PC-9 (cell line): ENCODE results near the gene ELP5. TPM values are rescaled to one million over a fixed set of nuclear protein-coding genes. Genes with fewer than 3 reads are reported as not detected.

ENCODE experiments used
- BruUV-seq: library from RNA; stranded (reverse); fragments of 400-500 nt; replicated peaks from 2 replicates; lab custom pipeline; 2021; lab: Mats Ljungman, UMichigan
- CTCF ChIA-PET: fragments of 300-600 bp; sonication (Branson Sonifier 250); formaldehyde crosslinking; loops from one replicate; lab custom pipeline; 2022; ENCODE audit warnings: antibody characterized with exemption; lab: Charles Lee
- POLR2A ChIA-PET: fragments of 300-600 bp; sonication (Branson Sonifier 250); formaldehyde crosslinking; loops from one replicate; lab custom pipeline; 2022; ENCODE audit warnings: antibody characterized with exemption; ENCODE audit not compliant: unreplicated experiment; lab: Charles Lee
- DNase-seq, 2 experiments: peaks; one replicate each; pipeline versions ENCODE4 v3.0.0 to v3.0.0-alpha.2; 2015 to 2022; ENCODE audit warnings: mixed read lengths in 1 of 2
- H2AFZ ChIP-seq: fragments of 200-600 bp; sonication (generic); 2 replicates; pipeline ENCODE4 v1.8.1; 2017; ENCODE audit warnings: antibody characterized with exemption
- H3F3A ChIP-seq: fragments of 200-600 bp; sonication (generic); 2 replicates; pipeline ENCODE4 v1.8.1; 2017; ENCODE audit warnings: antibody characterized with exemption, mild to moderate bottlenecking, low read depth; ENCODE audit not compliant: insufficient read depth
- H3K27ac ChIP-seq: fragments of 200-600 bp; sonication (generic); 2 replicates; pipeline ENCODE4 v1.6.1; 2016; ENCODE audit warnings: mixed run types
- H3K27me3 ChIP-seq: fragments of 200-600 bp; sonication (generic); 2 replicates; pipeline ENCODE4 v1.6.1; 2016; ENCODE audit warnings: low read depth, mixed run types; ENCODE audit not compliant: insufficient read depth
- H3K36me3 ChIP-seq: fragments of 200-600 bp; sonication (generic); 2 replicates; pipeline ENCODE4 v1.6.1; 2016; ENCODE audit warnings: low read depth, mixed run types
- H3K4me1 ChIP-seq: fragments of 200-600 bp; sonication (generic); replicated peaks from 2 replicates; pipeline ENCODE4 v1.6.1; 2016; ENCODE audit warnings: mixed run types; ENCODE audit not compliant: insufficient read depth
- H3K4me2 ChIP-seq: fragments of 200-600 bp; sonication (generic); 2 replicates; pipeline ENCODE4 v1.6.1; 2017; ENCODE audit warnings: mixed run types
- H3K4me3 ChIP-seq: fragments of 200-600 bp; sonication (generic); 2 replicates; pipeline ENCODE4 v1.6.1; 2016; ENCODE audit warnings: mixed run types
- H3K79me2 ChIP-seq: fragments of 200-600 bp; sonication (generic); 2 replicates; pipeline ENCODE4 v1.6.1; 2017; ENCODE audit warnings: low read depth, mixed run types
- H3K9me2 ChIP-seq: fragments of 200-600 bp; sonication (generic); 2 replicates; pipeline ENCODE4 v1.8.1; 2017; ENCODE audit warnings: mild to moderate bottlenecking; ENCODE audit not compliant: insufficient read depth
- H3K9me3 ChIP-seq: fragments of 200-600 bp; sonication (generic); 2 replicates; pipeline ENCODE4 v1.8.1; 2016; ENCODE audit warnings: low read depth; ENCODE audit not compliant: insufficient read depth
- H4K20me1 ChIP-seq: fragments of 200-600 bp; sonication (generic); 2 replicates; pipeline ENCODE4 v1.8.1; 2017; ENCODE audit not compliant: insufficient read depth
- CTCF ChIP-seq: fragments of 200-600 bp; sonication (generic); conservative IDR thresholded peaks from 2 replicates; pipeline ENCODE4 v1.6.1; 2017; ENCODE audit warnings: mixed run types, antibody characterized with exemption, mild to moderate bottlenecking, moderate library complexity
- EZH2 ChIP-seq: fragments of 200-600 bp; sonication (generic); IDR thresholded peaks from 2 replicates; pipeline ENCODE4 v1.8.0; 2017; ENCODE audit warnings: antibody characterized with exemption, low read depth
- intact Hi-C: fragments of 100-400 bp; cut with micrococcal nuclease; formaldehyde crosslinking; loops from one replicate; pipeline ENCODE4 v1.10.0; 2022; ENCODE audit not compliant: unreplicated experiment
- total RNA-seq: library from RNA; stranded (reverse); gene quantifications from 2 replicates; pipeline ENCODE4 v1.2.3, GENCODE V29; 2021

The ELP5 gene
- total RNA-seq, 1 experiment from 2014 or later, result 45.1 TPM

- peak within 1 kb of the TSS; percentile 84 for H2AFZ ChIP-seq
- H3K79me2 ChIP-seq, result peaks cover 34% of the 10 kb centered on the region
- ChIA-PET CTCF (interaction anchor here (0.5 to 2.2 kb wide), 5 partner anchors 19 to 234 kb away, joined by 3 to 30 read pairs (median 4); partner anchors contain the start of genes GABARAP and PHF23), POLR2A (interaction anchor here (0.5 to 1.1 kb wide), 14 partner anchors 10 to 258 kb away, joined by 3 to 11 read pairs (median 5); partner anchors contain the start of genes DVL2, GABARAP and PHF23)
- H3K4me1 ChIP-seq, result peaks cover 36% of the 10 kb centered on the region
- H3K4me3 ChIP-seq, result peak within 1 kb of the TSS; percentile 77
- H3K36me3 ChIP-seq, result peaks cover 31% of the 10 kb centered on the region
- intact Hi-C loops, result loop anchor here (5.0 kb wide), 1 partner anchor 87 kb away; the partner anchor contains the start of gene EIF5A
- no peaks in the 10 kb centered on the region for H3K27me3 ChIP-seq
- no peaks in the 10 kb centered on the region for H3K9me3 ChIP-seq
- H3K4me2 ChIP-seq, result peak within 1 kb of the TSS; percentile 89
- no peak for TF ChIP-seq CTCF
- TF ChIP-seq EZH2, result no peak
- peaks cover 48% of the 10 kb centered on the region for H3F3A ChIP-seq
- DNase-seq, result peak; percentile 95 to 98
- TSS peak; percentile 51 for BruUV-seq
- no peaks in the 10 kb centered on the region for H3K9me2 ChIP-seq
- H4K20me1 ChIP-seq, result peaks cover 36% of the 10 kb centered on the region
- H3K27ac ChIP-seq, result peak within 1 kb of the TSS; percentile 98
These were observed 32.0 kb upstream of the ELP5 start, which contains the start of the genes ACADVL and DLG4 for GRCh38 chr17:7219812-7220592. Gene ACADVL (plus strand): TSS chr17:7219938. CDS start chr17:7219985, 47 bp downstream. Gene DLG4 (minus strand): TSS chr17:7219836.

- no peaks in the 10 kb centered on the region for H3K27me3 ChIP-seq
- H4K20me1 ChIP-seq, result peaks cover 36% of the 10 kb centered on the region
- no peak overlapping the region for H2AFZ ChIP-seq
- ChIA-PET POLR2A (interaction anchor here (0.5 to 1.1 kb wide), 13 partner anchors 9 to 351 kb away, joined by 3 to 11 read pairs (median 4); partner anchors contain the start of genes DVL2, GABARAP and PHF23), CTCF (interaction anchor here (0.5 to 2.2 kb wide), 6 partner anchors 18 to 235 kb away, joined by 3 to 30 read pairs (median 4); partner anchors contain the start of genes GABARAP and PHF23)
- H3K4me2 ChIP-seq, result peak overlapping the region; percentile 89
- H3K9me3 ChIP-seq, result no peaks in the 10 kb centered on the region
- peaks cover 56% of the 10 kb centered on the region for H3F3A ChIP-seq
- DNase-seq, result peak; percentile 52 to 64
- peaks cover 34% of the 10 kb centered on the region for H3K79me2 ChIP-seq
- intact Hi-C loops, result loop anchor here (5.0 kb wide), 1 partner anchor 87 kb away; the partner anchor contains the start of gene EIF5A
- peak overlapping the region; percentile 98 for H3K27ac ChIP-seq
- H3K4me1 ChIP-seq, result peaks cover 33% of the 10 kb centered on the region
- no peaks in the 10 kb centered on the region for H3K9me2 ChIP-seq
- no peak for TF ChIP-seq EZH2
- TF ChIP-seq CTCF, result peak; percentile 68
- BruUV-seq, result no TSS peak
- peak overlapping the region; percentile 77 for H3K4me3 ChIP-seq
- H3K36me3 ChIP-seq, result peaks cover 31% of the 10 kb centered on the region
These were observed 31.3 kb upstream of the ELP5 start for GRCh38 chr17:7220593-7221277.
